Gastroesophageal sphincter (tissue), 3 donors: ENCODE results near the gene BRMS1L.

Experiments used
- CTCF ChIP-seq, 4 experiments: fragments of 200-600 bp in 2 of 4; fragments of 450-650 bp in 2 of 4; sonication (generic) in 1 of 4; IDR thresholded peaks; one replicate each; pipeline ENCODE4 v1.5.1; 2017 to 2019; ENCODE audit warnings: antibody characterized with exemption in 4 of 4, mild to moderate bottlenecking in 2 of 4, moderate library complexity in 2 of 4
- EP300 ChIP-seq: sonication (generic); formaldehyde crosslinking; IDR thresholded peaks from one replicate; pipeline ENCODE4 v1.6.1; 2017; ENCODE audit warnings: antibody characterized with exemption, mild to moderate bottlenecking
- POLR2A ChIP-seq, 2 donors: fragments of 450-650 bp; IDR thresholded peaks; one replicate each; pipeline ENCODE4 v1.6.1; 2017; ENCODE audit warnings: antibody characterized with exemption in 2 of 2, mild to moderate bottlenecking in 2 of 2, moderate library complexity in 1 of 2

GRCh38 chr14:35779368-35779767 lies 46.8 kb upstream of the BRMS1L start:
- TF ChIP-seq CTCF (IDR thresholded peaks at IDR 0.05): no peak
- TF ChIP-seq POLR2A (IDR thresholded peaks at IDR 0.05): no peak
- no peak for TF ChIP-seq EP300
